Liver (tissue), 9 donors: ENCODE results near the gene CELF5. TPM values are rescaled to one million over a fixed set of nuclear protein-coding genes. Genes with fewer than 3 reads are reported as not detected.

Source experiments
- DNase-seq: peaks from one replicate; pipeline ENCODE4 v3.0.0-alpha.2; 2017; ENCODE audit warnings: low spot score
- H3K27ac ChIP-seq, 2 donors: one replicate each; pipeline ENCODE4 v1.7.0; 2013; ENCODE audit warnings: inconsistent platforms in 2 of 2, low read length in 2 of 2, control low read depth in 1 of 2, low read depth in 1 of 2, mild to moderate bottlenecking in 1 of 2
- H3K27me3 ChIP-seq, 4 donors: one replicate each; pipeline versions ENCODE4 v1.6.1 to v1.7.0; 2013; ENCODE audit warnings: low read length in 3 of 4, inconsistent platforms in 1 of 4, mild to moderate bottlenecking in 1 of 4, moderate library complexity in 1 of 4; ENCODE audit not compliant: control insufficient read depth in 4 of 4, insufficient read depth in 4 of 4
- H3K36me3 ChIP-seq, 4 donors: one replicate each; pipeline versions ENCODE4 v1.6.1 to v1.7.0; 2013; ENCODE audit warnings: low read length in 3 of 4, mild to moderate bottlenecking in 3 of 4, low read depth in 1 of 4, moderate library complexity in 1 of 4; ENCODE audit not compliant: control insufficient read depth in 4 of 4, insufficient read depth in 3 of 4
- H3K4me1 ChIP-seq, 4 donors: one replicate each; pipeline versions ENCODE4 v1.6.1 to v1.7.0; 2013; ENCODE audit warnings: low read length in 3 of 4, mild to moderate bottlenecking in 3 of 4, moderate library complexity in 1 of 4; ENCODE audit not compliant: control insufficient read depth in 4 of 4, insufficient read depth in 4 of 4
- H3K4me3 ChIP-seq, 3 donors: one replicate each; pipeline versions ENCODE4 v1.6.1 to v1.7.0; 2013; ENCODE audit warnings: low read length in 3 of 3, control low read depth in 1 of 3, low read depth in 1 of 3, mild to moderate bottlenecking in 1 of 3
- H3K9ac ChIP-seq, 2 donors: one replicate each; pipeline ENCODE4 v1.7.0; 2013; ENCODE audit warnings: low read length in 2 of 2, mild to moderate bottlenecking in 2 of 2, moderate library complexity in 2 of 2, control low read depth in 1 of 2, low read depth in 1 of 2
- H3K9me3 ChIP-seq, 4 donors: one replicate each; pipeline versions ENCODE4 v1.6.1 to v1.7.0; 2013; ENCODE audit warnings: low read length in 3 of 4; ENCODE audit not compliant: control insufficient read depth in 4 of 4
- ATF3 ChIP-seq: IDR thresholded peaks from 2 replicates; pipeline ENCODE4 v1.6.1; 2016; ENCODE audit warnings: antibody characterized with exemption
- EGR1 ChIP-seq, 2 donors: IDR thresholded peaks; 2 replicates each; pipeline ENCODE4 v1.6.1; 2016 to 2018; ENCODE audit warnings: antibody characterized with exemption in 2 of 2, low read depth in 2 of 2
- FOXA1 ChIP-seq: IDR thresholded peaks from 2 replicates; pipeline ENCODE4 v1.6.1; 2016; ENCODE audit warnings: antibody characterized with exemption
- FOXA2 ChIP-seq: IDR thresholded peaks from 2 replicates; pipeline ENCODE4 v1.6.1; 2016; ENCODE audit warnings: antibody characterized with exemption
- GABPA ChIP-seq, 2 donors: IDR thresholded peaks in 1 of 2; conservative IDR thresholded peaks in 1 of 2; 2 replicates each; pipeline ENCODE4 v1.6.1; 2016; ENCODE audit warnings: antibody characterized with exemption in 2 of 2, mild to moderate bottlenecking in 1 of 2, moderate library complexity in 1 of 2
- HNF4A ChIP-seq, 2 donors: conservative IDR thresholded peaks; 2 replicates each; pipeline ENCODE4 v1.6.1; 2016; ENCODE audit warnings: antibody characterized with exemption in 2 of 2, mild to moderate bottlenecking in 2 of 2
- HNF4G ChIP-seq: IDR thresholded peaks from 2 replicates; pipeline ENCODE4 v1.6.1; 2016; ENCODE audit warnings: antibody characterized with exemption
- JUND ChIP-seq, 2 donors: IDR thresholded peaks; 2 replicates each; pipeline ENCODE4 v1.6.1; 2016; ENCODE audit warnings: antibody characterized with exemption in 2 of 2
- NR2F2 ChIP-seq: IDR thresholded peaks from 2 replicates; pipeline ENCODE4 v1.6.1; 2016; ENCODE audit warnings: antibody characterized with exemption
- RAD21 ChIP-seq, 2 donors: IDR thresholded peaks; 2 replicates each; pipeline ENCODE4 v1.6.1; 2016; ENCODE audit warnings: antibody characterized with exemption in 2 of 2, mild to moderate bottlenecking in 2 of 2
- REST ChIP-seq: IDR thresholded peaks from 2 replicates; pipeline ENCODE4 v1.6.1; 2016; ENCODE audit warnings: antibody characterized with exemption, mild to moderate bottlenecking
- RXRA ChIP-seq, 2 donors: IDR thresholded peaks; 2 replicates each; pipeline ENCODE4 v1.6.1; 2017 to 2018; ENCODE audit warnings: antibody characterized with exemption in 2 of 2, mild to moderate bottlenecking in 1 of 2
- SP1 ChIP-seq: IDR thresholded peaks from 2 replicates; pipeline ENCODE4 v1.6.1; 2018; ENCODE audit warnings: antibody characterized with exemption, mild to moderate bottlenecking
- TAF1 ChIP-seq: conservative IDR thresholded peaks from 2 replicates; pipeline ENCODE4 v1.6.1; 2016; ENCODE audit warnings: antibody characterized with exemption, mild to moderate bottlenecking
- YY1 ChIP-seq: IDR thresholded peaks from 2 replicates; pipeline ENCODE4 v1.6.1; 2016; ENCODE audit warnings: antibody characterized with exemption, mild to moderate bottlenecking
- WGBS: extraction: QIAGEN DNeasy Blood & Tissue Kit; methylation state at CpG from one replicate; pipeline ENCODE4 v1.1.7; 2013; 5-methylcytosine and 5-hydroxymethylcytosine counted together
- polyA plus RNA-seq, 2 donors: library from polyadenylated mRNA; stranded (reverse) in 1 of 2; unstranded in 1 of 2; fragments of 200-250 nt in 1 of 2; fragments of >200 nt in 1 of 2; fragmentation: Nextera tagmentation in 1 of 2; extraction: Ambion mirVana in 1 of 2; gene quantifications; one replicate each; pipeline versions ENCODE4 v1.2.1 to v1.2.3, GENCODE V29; 2013 to 2015
- total RNA-seq, 2 donors: library from RNA; depleted of rRNA; stranded (reverse); fragments of >200 nt; gene quantifications; one replicate each; pipeline ENCODE4 v1.2.3, GENCODE V29; 2014
- TF ChIP-seq, protein P1 (sequence below): fragments of 150-350 bp; IDR thresholded peaks from 2 replicates; pipeline ENCODE4 v1.5.1; 2017; ENCODE audit warnings: improper control_type of control experiment, low read depth, low read length; ENCODE audit not compliant: missing input control
- TF ChIP-seq, protein P2 (sequence below): IDR thresholded peaks from 2 replicates; pipeline ENCODE4 v1.6.1; 2016; ENCODE audit warnings: antibody characterized with exemption
- TF ChIP-seq, protein P3 (sequence below): IDR thresholded peaks from 2 replicates; pipeline ENCODE4 v1.6.1; 2016; ENCODE audit warnings: antibody characterized with exemption
- donor health status: healthy.
- donor health status: healthy.
- donor health status: healthy.
- donor health status: healthy.
- donor health status: healthy.

The CELF5 gene
- total and polyA plus RNA-seq, 4 donors: 0.06 to 0.50 (median 0.26) TPM

- H3K9ac ChIP-seq: no peak overlapping the region
- TF ChIP-seq FOXA1: no peak
- no peak for TF ChIP-seq GABPA (IDR thresholded peaks at IDR 0.05 in 1 of 2, conservative IDR thresholded peaks at IDR 0.05 in 1 of 2)
- no peak for TF ChIP-seq FOXA2
- TF ChIP-seq NR2F2: no peak
- TF ChIP-seq, protein P1, sequence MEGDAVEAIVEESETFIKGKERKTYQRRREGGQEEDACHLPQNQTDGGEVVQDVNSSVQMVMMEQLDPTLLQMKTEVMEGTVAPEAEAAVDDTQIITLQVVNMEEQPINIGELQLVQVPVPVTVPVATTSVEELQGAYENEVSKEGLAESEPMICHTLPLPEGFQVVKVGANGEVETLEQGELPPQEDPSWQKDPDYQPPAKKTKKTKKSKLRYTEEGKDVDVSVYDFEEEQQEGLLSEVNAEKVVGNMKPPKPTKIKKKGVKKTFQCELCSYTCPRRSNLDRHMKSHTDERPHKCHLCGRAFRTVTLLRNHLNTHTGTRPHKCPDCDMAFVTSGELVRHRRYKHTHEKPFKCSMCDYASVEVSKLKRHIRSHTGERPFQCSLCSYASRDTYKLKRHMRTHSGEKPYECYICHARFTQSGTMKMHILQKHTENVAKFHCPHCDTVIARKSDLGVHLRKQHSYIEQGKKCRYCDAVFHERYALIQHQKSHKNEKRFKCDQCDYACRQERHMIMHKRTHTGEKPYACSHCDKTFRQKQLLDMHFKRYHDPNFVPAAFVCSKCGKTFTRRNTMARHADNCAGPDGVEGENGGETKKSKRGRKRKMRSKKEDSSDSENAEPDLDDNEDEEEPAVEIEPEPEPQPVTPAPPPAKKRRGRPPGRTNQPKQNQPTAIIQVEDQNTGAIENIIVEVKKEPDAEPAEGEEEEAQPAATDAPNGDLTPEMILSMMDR: no peak
- TF ChIP-seq YY1: no peak
- no peak for TF ChIP-seq RXRA (IDR thresholded peaks at IDR 0.05)
- no peak for TF ChIP-seq HNF4A (conservative IDR thresholded peaks at IDR 0.05)
- TF ChIP-seq TAF1: no peak
- H3K27me3 ChIP-seq: no peaks in the 10 kb centered on the region
- H3K27ac ChIP-seq: peak overlapping the region; percentile 95 to 97
- no peaks in the 10 kb centered on the region for H3K9me3 ChIP-seq
- peaks cover 8 to 28% (median 21%) of the 10 kb centered on the region in 4 donors for H3K4me1 ChIP-seq
- DNase-seq: no peak
- peak overlapping the region; percentile 60 to 98 (median 86) for H3K4me3 ChIP-seq
- peaks cover 0 to 3% (median 0%) of the 10 kb centered on the region in 4 donors for H3K36me3 ChIP-seq
- WGBS: 15% methylated on average over 14 of the region's 14 CpGs
These were observed 39.5 kb upstream of the CELF5 start for GRCh38 chr19:3184847-3185460.

DNA sequence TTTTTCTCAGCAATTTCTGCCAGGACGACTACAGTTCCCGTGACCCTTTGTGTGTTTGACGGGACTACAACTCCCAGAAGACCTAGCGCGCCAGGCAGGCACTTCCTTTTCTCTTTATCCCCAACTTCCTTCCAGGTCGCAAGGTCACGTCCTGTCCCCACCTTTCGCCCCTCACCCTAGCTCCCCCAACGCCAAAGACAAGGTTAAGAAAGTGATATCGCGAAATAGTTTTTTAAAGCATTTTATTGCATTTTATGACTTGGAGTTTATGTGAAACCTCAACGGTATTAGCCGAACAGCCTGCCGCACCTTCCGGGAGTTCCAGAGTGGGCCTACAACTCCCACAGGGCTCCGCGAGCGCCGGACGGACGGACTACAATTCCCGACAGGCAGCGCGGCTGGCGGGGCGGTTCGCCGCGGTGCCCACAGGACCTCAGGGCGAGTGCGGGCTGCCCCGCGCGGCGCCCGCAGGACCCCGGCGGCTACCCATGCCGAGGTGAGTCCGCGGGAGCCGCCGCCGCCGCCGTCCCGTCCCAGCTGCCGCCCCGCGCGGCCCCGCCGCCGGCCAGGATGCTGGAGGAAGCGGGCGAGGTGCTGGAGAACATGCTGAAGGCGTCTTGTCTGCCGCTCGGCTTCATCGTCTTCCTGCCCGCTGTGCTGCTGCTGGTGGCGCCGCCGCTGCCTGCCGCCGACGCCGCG lies 38.9 kb upstream of the CELF5 start, which contains the start of gene NCLN:
Gene NCLN (plus strand): TSS at position 470 of the 699 bp plus-strand sequence. CDS start 101 bp downstream, at position 571.
- peaks cover 0 to 3% (median 0%) of the 10 kb centered on the region in 4 donors for H3K36me3 ChIP-seq
- under 1% methylated on average over 69 of the region's 69 CpGs for WGBS
- H3K4me1 ChIP-seq: peaks cover 8 to 28% (median 21%) of the 10 kb centered on the region in 4 donors

More for the DNA sequence above, 38.9 kb upstream of the CELF5 start, which contains the start of gene NCLN:
- H3K27ac ChIP-seq: peak within 1 kb of the TSS; percentile 95 to 97
- no peaks in the 10 kb centered on the region for H3K9me3 ChIP-seq
- H3K9ac ChIP-seq: peak within 1 kb of the TSS; percentile 80 to 93
- DNase-seq: peak; percentile 98
- peak within 1 kb of the TSS; percentile 81 to 98 (median 86) for H3K4me3 ChIP-seq
- no peaks in the 10 kb centered on the region for H3K27me3 ChIP-seq
- TF ChIP-seq, protein P2, sequence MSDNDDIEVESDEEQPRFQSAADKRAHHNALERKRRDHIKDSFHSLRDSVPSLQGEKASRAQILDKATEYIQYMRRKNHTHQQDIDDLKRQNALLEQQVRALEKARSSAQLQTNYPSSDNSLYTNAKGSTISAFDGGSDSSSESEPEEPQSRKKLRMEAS: no peak
- TF ChIP-seq YY1 (no peak), HNF4A (conservative IDR thresholded peaks at IDR 0.05) (peak in 1 of 2 donors; percentile 25), TAF1 (no peak), REST (no peak), FOXA1 (no peak), HNF4G (no peak), GABPA (IDR thresholded peaks at IDR 0.05 in 1 of 2, conservative IDR thresholded peaks at IDR 0.05 in 1 of 2) (peak; percentile 82 to 94), RAD21 (IDR thresholded peaks at IDR 0.05) (no peak), FOXA2 (no peak), EGR1 (IDR thresholded peaks at IDR 0.05; ENCODE audit: low read depth in 2 of 2) (no peak), JUND (IDR thresholded peaks at IDR 0.05) (no peak), NR2F2 (peak; percentile 100), RXRA (IDR thresholded peaks at IDR 0.05) (peak; percentile 82 to 91), ATF3 (no peak), SP1 (peak; percentile 60)
- TF ChIP-seq, protein P1: no peak
- TF ChIP-seq, protein P3, sequence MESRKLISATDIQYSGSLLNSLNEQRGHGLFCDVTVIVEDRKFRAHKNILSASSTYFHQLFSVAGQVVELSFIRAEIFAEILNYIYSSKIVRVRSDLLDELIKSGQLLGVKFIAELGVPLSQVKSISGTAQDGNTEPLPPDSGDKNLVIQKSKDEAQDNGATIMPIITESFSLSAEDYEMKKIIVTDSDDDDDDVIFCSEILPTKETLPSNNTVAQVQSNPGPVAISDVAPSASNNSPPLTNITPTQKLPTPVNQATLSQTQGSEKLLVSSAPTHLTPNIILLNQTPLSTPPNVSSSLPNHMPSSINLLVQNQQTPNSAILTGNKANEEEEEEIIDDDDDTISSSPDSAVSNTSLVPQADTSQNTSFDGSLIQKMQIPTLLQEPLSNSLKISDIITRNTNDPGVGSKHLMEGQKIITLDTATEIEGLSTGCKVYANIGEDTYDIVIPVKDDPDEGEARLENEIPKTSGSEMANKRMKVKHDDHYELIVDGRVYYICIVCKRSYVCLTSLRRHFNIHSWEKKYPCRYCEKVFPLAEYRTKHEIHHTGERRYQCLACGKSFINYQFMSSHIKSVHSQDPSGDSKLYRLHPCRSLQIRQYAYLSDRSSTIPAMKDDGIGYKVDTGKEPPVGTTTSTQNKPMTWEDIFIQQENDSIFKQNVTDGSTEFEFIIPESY: no peak
